ENCODE data around the gene PAIP1. TPM values are rescaled to one million over a fixed set of nuclear protein-coding genes. Genes with fewer than 3 reads are reported as not detected.

The PAIP1 gene
- total RNA-seq = 104 and 130 TPM in 2 replicates

GRCh38 chr5:43556857-43557542 is at the start of gene PAIP1:
Gene PAIP1, minus strand, starts transcription at chr5:43557077. Its CDS starts 231 bp downstream, at chr5:43556846.

GRCh38 chr5:43602461-43603343 is 45.8 kb upstream of the PAIP1 start, which contains the start of gene NNT:
Gene NNT, plus strand, starts transcription at chr5:43603180. Its CDS starts 6,016 bp downstream, at chr5:43609196.

GRCh38 chr5:43514816-43515677 is 41.8 kb downstream of the PAIP1 start, which contains the start of gene C5orf34:
Gene C5orf34, minus strand, starts transcription at chr5:43515148. Its CDS starts 5,809 bp downstream, at chr5:43509339.

GRCh38 chr5:43483298-43484105 is 73.4 kb downstream of the PAIP1 start, which contains the start of gene TMEM267:
Gene TMEM267, minus strand, starts transcription at chr5:43483865. Its CDS starts 29,896 bp downstream, at chr5:43453969.

Other genes starting within 250 kb of the PAIP1 start
- gene HMGCS1, start 243.7 kb downstream of the PAIP1 start, total RNA-seq = 14.0 and 71.3 TPM in 2 replicates
- 2.3 and 2.7 TPM in 2 replicates for gene CCL28, start 144.7 kb downstream of the PAIP1 start, total RNA-seq
- gene TMEM267, start 73.2 kb downstream of the PAIP1 start, total RNA-seq = 6.9 and 12.9 TPM in 2 replicates
- gene C5orf34, start 41.9 kb downstream of the PAIP1 start, total RNA-seq = 2.6 and 4.5 TPM in 2 replicates
- 59.5 and 67.9 TPM in 2 replicates for gene NNT, start 46.1 kb upstream of the PAIP1 start, total RNA-seq

Data from vein endothelial cell (primary cell).